ACC112 (cell line): ENCODE measurements around the gene AK2.
"Not testable (repeated sequence)": the region's sequence is repeated elsewhere in the genome, so short reads cannot be mapped to it uniquely, and the experiment has no call there.

ENCODE experiments used
- H2AFZ ChIP-seq: fragments of 200-600 bp; sonication (generic); one replicate; pipeline ENCODE4 v1.6.0; 2017; ENCODE audit warnings: antibody characterized with exemption, low read length; ENCODE audit not compliant: unreplicated experiment
- H3K27ac ChIP-seq: fragments of 200-600 bp; sonication (generic); 2 replicates; pipeline ENCODE4 v1.5.1; 2014; ENCODE audit warnings: low read depth, mild to moderate bottlenecking, antibody characterized with exemption, low read length, moderate library complexity
- H3K27me3 ChIP-seq: fragments of 200-600 bp; sonication (generic); 2 replicates; pipeline ENCODE4 v1.6.1; 2014; ENCODE audit warnings: mild to moderate bottlenecking, antibody characterized with exemption, low read length, moderate library complexity, mixed read lengths; ENCODE audit not compliant: insufficient read depth
- H3K36me3 ChIP-seq: fragments of 200-600 bp; sonication (generic); 2 replicates; pipeline ENCODE4 v1.6.1; 2016; ENCODE audit warnings: mild to moderate bottlenecking, antibody characterized with exemption, low read length, moderate library complexity, mixed read lengths; ENCODE audit not compliant: insufficient read depth
- H3K4me1 ChIP-seq: fragments of 200-600 bp; sonication (generic); one replicate; pipeline ENCODE4 v1.6.1; 2016; ENCODE audit warnings: low read length, mixed read lengths; ENCODE audit not compliant: insufficient read depth, unreplicated experiment, control insufficient read depth
- H3K4me3 ChIP-seq: fragments of 200-600 bp; sonication (generic); 2 replicates; pipeline ENCODE4 v1.5.1; 2014; ENCODE audit warnings: mild to moderate bottlenecking, low read depth, low read length
- H3K79me2 ChIP-seq: fragments of 200-600 bp; sonication (generic); one replicate; pipeline ENCODE4 v1.6.0; 2016; ENCODE audit warnings: low read length; ENCODE audit not compliant: control insufficient read depth, unreplicated experiment, insufficient read depth

The AK2 gene

DNA sequence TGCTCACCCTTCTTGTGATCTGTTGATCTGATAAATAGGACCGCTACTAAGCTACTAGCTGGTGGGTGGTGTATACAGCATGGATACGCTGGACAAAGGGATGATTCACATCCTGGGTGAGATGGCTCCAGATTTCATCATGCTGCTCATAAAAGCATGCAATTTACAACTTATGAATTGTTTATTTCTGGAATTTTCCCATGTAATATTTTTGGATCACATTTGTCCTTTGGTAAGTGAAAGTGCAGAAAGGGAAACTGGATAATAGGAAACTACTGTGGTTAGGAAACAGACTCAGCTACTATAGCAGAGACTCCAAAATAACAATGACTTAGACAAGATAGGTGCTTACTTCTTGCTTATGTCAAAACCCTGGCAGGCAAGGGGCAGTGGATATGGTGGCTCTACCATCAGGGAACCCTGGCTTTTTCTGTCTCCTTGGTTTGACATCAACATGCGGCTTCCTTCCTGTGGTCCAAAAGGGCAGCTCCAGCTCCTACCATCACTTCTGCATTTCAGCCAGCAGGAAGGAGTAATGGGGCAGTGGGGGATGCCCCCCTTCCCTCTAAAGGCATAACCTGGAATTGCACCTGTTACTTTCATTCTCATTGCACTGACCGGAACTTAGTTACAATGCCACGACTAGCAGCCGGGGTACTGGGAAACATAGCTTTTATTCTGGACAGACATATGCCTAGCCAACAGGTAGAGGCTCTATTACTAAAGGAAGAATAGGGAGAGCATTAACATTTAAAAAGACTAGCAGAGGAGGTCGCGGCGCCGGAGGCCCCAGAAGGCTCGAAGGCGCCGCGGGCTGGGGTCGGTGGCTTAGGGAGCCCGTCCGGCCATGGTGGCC, 13.8 kb upstream of the AK2 start:
- no peaks in the 10 kb centered on the region for H3K79me2 ChIP-seq
- no peaks in the 10 kb centered on the region for H3K27me3 ChIP-seq
- no peak overlapping the region for H2AFZ ChIP-seq
- peak overlapping the region; percentile 6; the same call in 1 of the 2 replicates for H3K4me3 ChIP-seq
- no peaks in the 10 kb centered on the region for H3K36me3 ChIP-seq
- peaks cover 19% of the 10 kb centered on the region for H3K4me1 ChIP-seq
- peak overlapping the region; percentile 83 for H3K27ac ChIP-seq

DNA sequence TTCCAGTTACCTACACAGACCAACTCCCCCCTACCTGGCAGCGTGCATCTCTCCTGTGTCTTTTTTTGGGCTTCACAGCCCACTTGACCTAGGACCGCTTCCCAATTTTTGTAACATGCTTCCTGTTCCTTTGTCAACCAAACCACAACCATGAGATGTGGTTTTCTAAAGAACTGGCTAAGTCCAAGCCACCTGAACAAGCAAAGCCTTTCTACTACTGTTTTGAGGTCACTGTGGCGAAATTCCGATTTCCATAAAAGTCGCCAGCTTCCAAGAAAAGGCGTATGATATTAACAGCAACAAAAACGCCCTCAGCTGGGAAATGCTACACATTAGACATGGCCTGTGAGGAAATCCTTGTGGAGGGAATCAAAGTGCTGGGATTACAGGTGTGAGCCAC, 12.7 kb upstream of the AK2 start:
- no peaks in the 10 kb centered on the region for H3K79me2 ChIP-seq
- H3K27ac ChIP-seq, result peak overlapping the region; percentile 83
- no peaks in the 10 kb centered on the region for H3K36me3 ChIP-seq
- no peak overlapping the region for H2AFZ ChIP-seq
- H3K4me3 ChIP-seq, result no peak overlapping the region
- H3K27me3 ChIP-seq, result no peaks in the 10 kb centered on the region
- peaks cover 17% of the 10 kb centered on the region for H3K4me1 ChIP-seq

DNA sequence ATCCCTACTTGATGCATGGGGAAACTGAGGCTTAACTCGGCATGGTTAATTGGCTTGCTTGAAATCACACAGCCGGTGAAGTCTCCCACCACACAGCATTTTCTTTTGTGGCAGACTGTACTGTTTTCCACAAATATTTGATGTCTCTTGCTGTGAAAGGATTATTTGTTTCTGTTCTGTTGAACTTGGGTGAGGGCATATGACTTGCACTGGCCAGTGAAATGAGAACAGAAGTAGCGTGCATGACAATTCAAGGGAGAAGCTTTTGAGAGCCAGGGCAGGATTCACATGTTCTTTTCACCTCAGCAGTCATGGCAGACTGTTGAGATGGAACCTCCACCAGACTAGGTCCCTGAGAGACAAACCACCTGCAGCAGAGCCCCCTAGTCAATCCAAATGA, 11.7 kb upstream of the AK2 start:
- no peaks in the 10 kb centered on the region for H3K36me3 ChIP-seq
- H3K27ac ChIP-seq, result peak overlapping the region; percentile 16; the same call in 1 of the 2 replicates
- peaks cover 17% of the 10 kb centered on the region for H3K4me1 ChIP-seq
- no peak overlapping the region for H2AFZ ChIP-seq
- no peaks in the 10 kb centered on the region for H3K27me3 ChIP-seq
- H3K4me3 ChIP-seq, result no peak overlapping the region
- H3K79me2 ChIP-seq, result no peaks in the 10 kb centered on the region

DNA sequence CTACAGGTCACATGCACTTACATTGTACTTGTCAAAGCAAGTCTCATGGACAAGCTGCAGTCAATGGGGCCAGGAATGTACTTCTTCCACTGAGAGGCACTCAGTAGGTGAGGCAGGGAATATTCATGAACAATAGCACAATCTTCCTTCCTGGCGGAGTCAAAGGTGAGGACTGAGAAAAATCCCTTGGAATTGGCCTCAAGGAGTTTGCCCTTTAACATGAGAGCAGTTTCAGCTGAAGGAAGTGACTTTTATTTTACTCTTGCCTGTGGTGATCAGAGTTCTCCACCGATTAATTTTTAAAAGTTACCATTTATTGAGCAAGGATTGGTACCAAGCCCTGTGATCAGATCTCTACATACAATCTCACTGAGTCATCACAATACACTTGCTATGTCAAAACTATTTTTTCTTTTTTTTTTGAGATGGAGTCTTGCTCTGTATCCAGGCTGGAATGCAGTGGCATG, 11.2 kb upstream of the AK2 start:
- H3K27ac ChIP-seq, result peak overlapping the region; percentile 50; the same call in 1 of the 2 replicates
- H3K36me3 ChIP-seq, result no peaks in the 10 kb centered on the region
- no peaks in the 10 kb centered on the region for H3K27me3 ChIP-seq
- H3K4me3 ChIP-seq, result no peak overlapping the region
- peaks cover 17% of the 10 kb centered on the region for H3K4me1 ChIP-seq
- no peaks in the 10 kb centered on the region for H3K79me2 ChIP-seq
- no peak overlapping the region for H2AFZ ChIP-seq

DNA sequence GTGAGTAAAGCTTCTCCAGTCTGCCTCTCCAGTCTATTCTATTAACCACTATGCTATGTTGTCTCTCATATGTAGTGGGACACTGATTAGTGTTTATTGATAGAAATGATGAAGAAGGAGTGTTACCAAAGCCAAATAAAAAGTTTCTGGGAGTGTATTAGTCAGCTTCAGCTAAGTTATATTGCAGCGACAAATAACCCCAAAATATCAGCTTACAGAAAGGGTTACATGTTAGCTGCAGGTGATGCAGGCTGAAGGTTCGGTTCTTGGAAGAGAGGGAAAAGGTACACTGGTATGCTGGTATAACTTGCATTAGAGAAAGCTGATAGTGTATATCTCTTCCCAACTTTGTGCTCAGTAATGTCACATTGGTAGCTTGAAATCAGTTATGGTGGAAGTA, 10.6 kb upstream of the AK2 start:
- H3K4me1 ChIP-seq, result peaks cover 17% of the 10 kb centered on the region
- H2AFZ ChIP-seq, result no peak overlapping the region
- no peak overlapping the region for H3K4me3 ChIP-seq
- no peaks in the 10 kb centered on the region for H3K27me3 ChIP-seq
- H3K79me2 ChIP-seq, result no peaks in the 10 kb centered on the region
- H3K27ac ChIP-seq, result peak overlapping the region; percentile 50; the same call in 1 of the 2 replicates
- H3K36me3 ChIP-seq, result no peaks in the 10 kb centered on the region

DNA sequence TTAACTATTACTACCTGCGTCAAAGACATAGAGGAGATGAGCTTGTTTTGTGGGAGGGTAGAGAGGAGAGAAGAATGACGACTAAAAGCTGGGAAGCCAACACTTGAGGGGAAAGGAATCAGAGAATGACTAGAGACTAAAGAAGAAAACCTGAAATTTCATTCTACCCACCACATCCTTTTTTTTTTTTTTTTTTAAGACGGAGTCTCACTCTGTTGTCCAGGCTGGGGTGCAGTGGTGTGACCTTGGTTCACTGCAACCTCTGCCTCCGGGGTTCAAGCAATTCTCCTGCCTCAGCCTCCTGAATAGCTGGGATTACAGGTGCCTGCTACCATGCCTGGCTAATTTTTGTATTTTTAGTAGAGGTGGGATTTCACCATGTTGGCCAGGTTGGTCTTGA, 9.6 kb upstream of the AK2 start:
- not testable (repeated sequence) for H3K79me2 ChIP-seq, H3K27me3 ChIP-seq, H2AFZ ChIP-seq, H3K4me3 ChIP-seq, H3K27ac ChIP-seq, H3K36me3 ChIP-seq
- H3K4me1 ChIP-seq, result peaks cover 17% of the 10 kb centered on the region

DNA sequence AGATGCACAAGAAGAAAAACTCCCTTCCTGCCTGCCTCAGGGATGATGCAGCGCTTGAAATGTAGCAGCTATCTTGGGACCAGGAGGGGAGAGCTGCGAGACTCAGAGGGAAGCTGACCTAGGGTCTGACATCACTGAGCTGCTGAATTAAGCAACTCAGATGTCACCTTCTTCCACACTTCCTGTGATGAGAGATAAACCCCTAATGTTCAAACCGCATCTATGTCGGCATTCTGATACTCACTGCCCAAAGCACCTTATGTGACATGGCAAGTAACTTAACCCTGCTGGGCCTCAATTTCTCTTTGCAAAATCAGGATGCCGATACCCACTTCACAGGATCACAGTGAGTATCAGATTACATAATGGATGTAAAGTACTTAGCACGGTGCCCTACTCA, 9.1 kb upstream of the AK2 start:
- Histone ChIP-seq H2AFZ (no peak overlapping the region), H3K4me3 (no peak overlapping the region), H3K27me3 (no peaks in the 10 kb centered on the region), H3K36me3 (no peaks in the 10 kb centered on the region), H3K27ac (no peak overlapping the region), H3K79me2 (no peaks in the 10 kb centered on the region), H3K4me1 (peaks cover 17% of the 10 kb centered on the region)

DNA sequence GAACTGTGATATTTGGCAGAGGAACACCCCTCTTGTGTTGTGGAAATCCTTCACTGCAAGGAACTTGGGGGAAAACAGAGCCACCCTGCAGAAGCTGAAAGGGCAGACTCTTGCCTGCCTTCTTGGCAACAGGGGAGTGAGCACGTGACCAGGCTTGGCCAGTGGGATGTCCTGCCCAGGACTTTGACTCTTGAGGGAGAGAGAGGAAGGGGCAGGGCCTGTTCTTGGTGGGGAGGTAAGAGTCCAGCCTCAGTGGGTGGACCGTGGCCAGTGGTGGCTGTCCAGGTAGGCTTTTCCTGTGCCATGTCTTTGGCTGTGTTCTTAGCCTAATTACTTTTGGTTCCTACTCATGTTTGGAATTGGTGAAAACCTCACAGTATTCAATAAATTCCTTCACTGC, 8.6 kb upstream of the AK2 start:
- H3K4me3 ChIP-seq, result no peak overlapping the region
- H2AFZ ChIP-seq, result no peak overlapping the region
- no peaks in the 10 kb centered on the region for H3K27me3 ChIP-seq
- H3K4me1 ChIP-seq, result peaks cover 12% of the 10 kb centered on the region
- no peaks in the 10 kb centered on the region for H3K79me2 ChIP-seq
- H3K36me3 ChIP-seq, result no peaks in the 10 kb centered on the region
- H3K27ac ChIP-seq, result no peak overlapping the region

DNA sequence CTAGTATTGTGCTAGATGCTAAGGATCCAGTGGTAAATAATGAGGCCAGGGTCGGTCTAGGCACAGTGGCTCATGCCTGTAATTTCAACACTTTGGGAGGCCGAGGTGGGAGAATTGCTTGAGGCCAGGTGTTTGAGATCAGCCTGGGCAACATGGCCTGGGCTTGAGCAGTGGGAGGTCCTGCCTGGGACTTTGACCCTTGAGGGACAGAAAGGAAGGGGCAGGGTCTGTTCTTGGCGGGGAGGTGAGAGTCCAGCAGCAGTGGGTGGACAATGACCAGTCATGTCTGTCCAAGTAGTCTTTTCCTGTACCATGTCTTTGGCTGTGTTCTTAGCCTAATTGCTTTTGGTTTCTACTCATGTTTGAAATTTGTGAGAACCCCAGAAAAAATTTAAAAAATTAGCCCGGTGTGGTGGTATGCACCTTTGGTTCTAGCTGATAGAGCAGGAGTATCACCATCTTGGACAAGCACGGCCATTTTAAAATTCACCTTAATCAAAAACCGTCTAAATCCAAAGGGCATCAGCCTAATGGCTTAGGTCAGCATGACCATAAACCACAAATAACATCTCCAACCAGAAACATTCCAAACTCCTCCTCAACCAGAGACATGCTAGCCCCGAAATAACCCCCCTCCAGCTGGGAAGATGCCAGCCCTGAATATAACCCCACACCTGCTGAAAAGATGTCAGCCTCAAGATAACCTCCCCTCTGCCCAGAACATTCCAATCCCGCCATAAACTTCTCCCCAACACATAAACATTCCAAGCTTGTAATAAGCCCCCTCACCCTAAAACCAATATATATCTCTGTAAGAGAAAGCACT, 6.8 kb upstream of the AK2 start:
- no peak overlapping the region for H3K4me3 ChIP-seq
- H3K4me1 ChIP-seq, result peaks cover 10% of the 10 kb centered on the region
- no peak overlapping the region for H3K27ac ChIP-seq

DNA sequence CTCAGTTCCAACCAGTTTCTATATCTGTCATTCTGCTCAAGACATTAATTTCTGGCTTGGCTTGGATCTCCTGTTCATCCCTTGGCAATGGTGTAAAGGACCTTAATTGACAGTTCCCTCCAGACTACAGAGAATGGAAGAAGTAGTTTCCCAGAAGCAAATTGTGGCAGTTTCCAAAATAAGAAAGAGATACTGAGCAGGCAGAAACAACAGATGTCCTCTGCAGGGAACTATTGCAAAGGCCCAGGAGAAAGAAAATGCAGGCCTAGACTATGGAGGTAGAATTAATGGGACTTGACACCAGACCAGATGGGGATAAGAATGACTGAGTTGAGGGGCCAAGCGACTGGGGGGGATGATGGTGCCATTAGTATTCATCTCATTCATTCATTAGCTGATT, 6.1 kb upstream of the AK2 start:
- Histone ChIP-seq H3K27me3 (no peaks in the 10 kb centered on the region), H3K36me3 (no peaks in the 10 kb centered on the region), H3K4me1 (peaks cover 4% of the 10 kb centered on the region), H3K27ac (no peak overlapping the region), H3K79me2 (no peaks in the 10 kb centered on the region), H2AFZ (no peak overlapping the region), H3K4me3 (no peak overlapping the region)

More for the DNA sequence above, 6.8 kb upstream of the AK2 start:
- Histone ChIP-seq H3K36me3 (no peaks in the 10 kb centered on the region), H3K27me3 (no peaks in the 10 kb centered on the region), H2AFZ (no peak overlapping the region), H3K79me2 (no peaks in the 10 kb centered on the region)
